HG02798 (cell line): Measurements from ENCODE around the gene SPINK7.
"Not testable (repeated sequence)": the region's sequence is repeated elsewhere in the genome, so short reads cannot be mapped to it uniquely, and the experiment has no call there.

Source experiments
- ATAC-seq: cut with Tn5 transposase; IDR thresholded peaks from one replicate; pipeline ENCODE4 v1.9.1; 2021; ENCODE audit warnings: mild to moderate bottlenecking; ENCODE audit not compliant: unreplicated experiment, poor library complexity

Gene SPINK7

DNA sequence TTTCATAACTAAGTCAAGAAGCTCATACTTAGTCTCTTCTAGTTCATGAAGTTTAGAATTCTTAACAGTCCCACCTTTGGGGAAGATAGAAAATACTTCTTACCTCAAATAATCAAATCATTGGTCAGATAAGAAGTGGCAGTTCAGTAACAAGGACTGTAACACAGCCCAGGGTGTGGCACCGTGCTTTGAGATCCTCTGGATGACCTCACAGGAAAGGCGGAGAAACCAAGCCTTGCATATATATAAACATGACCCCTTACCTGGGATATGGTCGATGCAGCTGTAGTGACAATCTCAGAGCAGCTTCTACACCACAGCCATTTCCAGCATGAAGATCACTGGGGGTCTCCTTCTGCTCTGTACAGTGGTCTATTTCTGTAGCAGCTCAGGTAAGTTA lies at the start of gene SPINK7:
SPINK7 (plus strand) TSS at position 271 of the 400 bp plus-strand sequence; CDS start at position 332, 61 bp downstream.
- no peak for ATAC-seq

DNA sequence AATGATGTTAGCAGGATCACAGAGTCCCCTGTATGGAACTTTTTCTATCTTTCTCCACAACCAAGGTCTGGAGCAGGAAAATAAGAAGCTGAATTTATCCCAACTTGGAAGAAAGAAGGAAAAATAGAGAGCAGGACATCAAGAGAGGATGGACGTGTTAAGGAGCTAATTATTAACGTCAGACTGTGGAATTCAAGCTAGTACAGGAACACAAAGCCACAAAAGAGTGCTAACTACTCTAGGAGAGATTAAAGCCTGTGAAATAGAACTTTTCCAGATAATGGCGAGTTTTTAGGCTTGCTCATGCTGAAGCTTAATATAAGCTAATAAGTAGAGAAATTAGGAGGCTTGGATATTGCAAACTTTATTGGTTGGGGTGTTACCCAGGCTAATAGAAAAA lies 44.3 kb upstream of the SPINK7 start:
- ATAC-seq: no peak

DNA sequence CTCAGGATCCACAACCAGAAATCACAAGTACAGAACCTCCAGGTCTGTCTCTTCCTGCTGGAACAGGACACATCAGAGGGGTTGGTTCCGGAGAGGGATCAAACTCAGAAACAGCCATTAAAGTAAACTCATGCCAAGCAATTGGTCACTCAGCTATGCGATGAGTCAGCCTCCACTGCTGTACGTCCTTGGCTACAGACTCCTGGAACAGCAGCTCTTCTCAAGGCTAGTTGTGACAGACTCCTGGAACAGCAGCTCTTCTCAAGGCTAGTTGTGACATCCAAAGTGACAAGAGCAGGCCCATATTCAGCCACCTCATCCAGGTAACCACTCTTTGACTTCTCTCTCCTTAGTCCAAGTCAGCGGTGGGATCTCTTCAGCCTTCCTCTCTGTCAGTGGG lies 43.7 kb upstream of the SPINK7 start, which contains the start of gene SPINK13:
SPINK13 (plus strand) TSS at position 229 of the 400 bp plus-strand sequence. CDS start 1,279 bp downstream, outside the sequence.
- ATAC-seq: no peak

- ATAC-seq: not testable (repeated sequence)
Observed at GRCh38 chr5:148275129-148275528, 37.1 kb upstream of the SPINK7 start.

- not testable (repeated sequence) for ATAC-seq
Observed at GRCh38 chr5:148280893-148281292, 31.3 kb upstream of the SPINK7 start.

DNA sequence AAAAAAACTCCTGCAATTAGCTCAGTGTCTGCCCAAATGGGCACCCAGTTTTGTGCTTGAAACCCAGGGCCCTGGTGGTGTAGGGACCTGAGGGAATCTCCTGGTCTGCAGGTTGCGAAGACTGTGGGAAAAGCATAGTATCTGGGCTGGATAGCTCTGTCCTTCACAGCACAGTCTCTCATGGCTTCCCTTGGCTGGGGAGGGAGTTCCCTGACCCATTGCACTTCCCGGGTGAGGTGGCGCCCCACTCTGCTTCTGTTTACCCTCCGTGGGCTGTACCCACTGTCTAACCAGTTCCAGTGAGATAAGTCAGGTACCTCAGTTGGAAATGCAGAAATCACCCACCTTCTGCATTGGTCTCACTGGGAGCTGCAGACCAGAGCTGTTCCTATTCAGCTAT lies 30.9 kb upstream of the SPINK7 start:
- ATAC-seq: not testable (repeated sequence)

DNA sequence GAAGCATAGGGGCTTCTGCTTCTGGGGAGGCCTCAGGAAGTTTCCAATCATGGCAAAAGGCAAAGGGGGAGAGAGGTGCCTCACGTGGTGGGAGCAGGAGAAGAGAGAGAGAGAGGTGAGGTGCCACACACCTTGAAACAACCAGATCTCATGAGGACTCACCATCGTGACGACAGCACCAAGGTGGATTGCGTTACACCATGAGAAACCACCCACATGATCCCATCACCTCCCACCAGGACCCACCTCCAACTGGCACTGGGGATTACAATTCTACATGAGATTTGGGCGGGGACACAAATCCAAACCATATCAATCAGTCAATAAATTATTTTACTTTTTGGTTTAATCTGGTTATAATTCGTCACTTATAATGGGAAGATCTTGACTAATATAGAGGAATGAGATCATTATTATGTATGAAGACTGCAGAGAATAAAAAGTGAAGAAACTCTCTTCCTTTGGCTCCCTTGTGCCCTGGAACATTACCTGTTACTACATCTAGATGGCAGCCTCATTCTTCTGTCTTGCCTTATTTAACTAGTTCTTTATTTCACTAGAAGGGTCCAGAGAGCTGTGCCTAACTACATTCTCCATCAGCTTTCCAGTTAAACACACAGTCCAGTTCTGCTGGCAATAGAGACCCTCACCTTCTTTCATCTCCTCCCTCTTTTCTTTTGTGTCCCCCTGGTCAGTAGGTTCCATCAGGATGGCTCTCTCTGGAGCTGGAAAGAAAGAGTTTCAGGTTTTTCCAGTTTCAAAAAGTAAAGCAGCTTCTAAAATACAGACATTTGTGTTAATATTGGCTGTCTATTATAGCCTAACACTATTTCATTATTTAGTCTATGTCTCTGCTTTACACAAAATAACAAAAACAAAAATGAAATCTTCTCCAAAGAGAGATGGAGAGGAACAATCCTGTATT lies 21.7 kb upstream of the SPINK7 start:
- no peak for ATAC-seq

- no peak for ATAC-seq
Observed at GRCh38 chr5:148297731-148298130, 14.5 kb upstream of the SPINK7 start.

- no peak for ATAC-seq
Observed at GRCh38 chr5:148306446-148306845, 5.8 kb upstream of the SPINK7 start.

DNA sequence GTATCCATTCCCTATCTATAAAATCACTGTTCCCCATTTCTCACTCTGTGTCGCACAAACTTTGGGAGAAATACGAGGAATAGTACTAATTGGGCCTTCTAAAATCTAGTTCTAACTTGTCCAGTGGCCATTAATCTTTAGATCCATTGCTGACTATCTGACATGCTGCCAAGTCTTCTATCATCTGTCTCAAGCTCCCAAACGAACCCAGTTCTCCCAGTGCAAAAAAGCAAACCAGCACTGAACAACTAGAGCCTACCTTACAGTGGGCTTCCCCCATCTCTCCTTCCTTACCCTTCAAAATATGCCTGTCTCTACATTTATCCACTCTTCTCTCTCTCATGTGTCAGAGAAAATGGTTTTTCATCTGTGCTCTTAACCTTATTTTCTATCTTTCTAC lies 3.2 kb upstream of the SPINK7 start:
- no peak for ATAC-seq

DNA sequence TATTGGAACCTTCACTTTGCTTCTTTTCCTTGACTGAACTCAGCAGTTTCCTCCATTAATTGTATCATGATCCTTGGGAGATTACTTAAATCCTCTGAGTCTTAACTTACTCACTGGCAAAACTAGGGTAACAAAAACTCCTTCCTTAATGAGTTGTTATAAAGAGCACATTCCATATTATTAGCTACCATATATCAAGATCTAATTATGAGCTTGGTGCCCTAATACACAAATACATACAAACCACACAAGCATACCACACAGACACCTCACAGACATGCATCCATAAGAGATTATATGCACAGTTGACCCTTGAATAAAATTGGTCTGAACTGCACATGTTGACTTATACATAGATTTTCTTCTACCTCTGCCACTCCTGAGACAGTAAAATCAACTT lies 2.5 kb upstream of the SPINK7 start:
- no peak for ATAC-seq

GRCh38 chr5:148311484-148311883 lies 739 bp upstream of the SPINK7 start:
- ATAC-seq: no peak

- ATAC-seq: no peak
Observed at GRCh38 chr5:148314187-148314586, 2.0 kb downstream of the SPINK7 start.

DNA sequence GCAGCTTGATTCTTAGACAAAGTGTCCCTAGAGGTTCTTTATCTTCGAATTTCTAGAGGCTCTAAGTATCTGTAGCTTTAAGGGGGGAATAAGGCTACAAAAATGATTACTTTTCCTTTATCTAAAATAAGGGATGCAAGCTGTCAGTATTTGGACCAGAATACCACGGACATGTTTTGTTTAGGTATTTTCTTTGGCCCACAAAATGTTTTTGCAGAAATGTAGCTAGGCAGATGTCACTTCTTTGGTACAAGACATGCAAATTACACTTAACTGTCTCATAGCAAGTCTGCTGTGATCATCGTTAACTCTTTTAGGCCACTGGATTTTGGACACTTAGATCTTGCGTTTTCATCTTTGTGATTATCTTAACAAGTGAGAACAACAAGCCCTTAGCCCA lies 2.5 kb downstream of the SPINK7 start:
- no peak for ATAC-seq

- not testable (repeated sequence) for ATAC-seq
Observed at GRCh38 chr5:148320011-148320963, 8.1 kb downstream of the SPINK7 start.

- ATAC-seq: no peak
Observed at GRCh38 chr5:148333262-148333849, 21.1 kb downstream of the SPINK7 start.

DNA sequence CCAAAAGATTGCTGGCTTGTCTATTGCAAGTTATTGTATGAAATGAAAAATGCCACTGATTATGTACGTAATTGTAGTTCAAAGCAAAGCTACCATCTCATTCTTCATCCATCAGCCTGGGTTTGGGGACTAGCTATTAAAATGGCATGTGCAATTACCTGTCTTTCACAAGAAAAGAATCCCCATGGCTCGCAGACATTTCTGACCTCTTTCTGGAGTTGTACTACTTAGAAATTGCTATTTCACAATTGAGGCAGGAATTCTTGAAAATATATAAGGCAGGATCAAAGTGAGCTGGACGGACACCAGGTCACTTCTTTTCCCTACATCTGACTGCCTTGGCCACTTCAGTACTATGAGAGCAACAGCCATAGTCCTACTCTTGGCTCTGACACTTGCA lies 23.0 kb downstream of the SPINK7 start, which contains the start of gene SPINK9:
SPINK9 (plus strand) TSS at position 301 of the 400 bp plus-strand sequence; CDS start at position 356, 55 bp downstream.
- ATAC-seq: no peak

- peak; percentile 60 for ATAC-seq
Observed at GRCh38 chr5:148336704-148337435, 24.6 kb downstream of the SPINK7 start.

GRCh38 chr5:148342371-148343045 lies 30.3 kb downstream of the SPINK7 start:
- ATAC-seq: no peak
